NCI-H2227 treated with DMSO at 0.1 percent for 48 hours (cell line): Measurements from ENCODE around the gene ADIPOR1.
A peak's percentile ranks its signal among the peaks of the same experiment; 100 is the strongest.

ENCODE experiments used
- DNase-seq: peaks from one replicate; lab custom pipeline; 2025; lab: John Stamatoyannopoulos, UW

ADIPOR1 gene

GRCh38 chr1:202972046-202972445, 13.9 kb upstream of the ADIPOR1 start:
- no peak for DNase-seq

GRCh38 chr1:202968895-202969295, 10.8 kb upstream of the ADIPOR1 start:
- DNase-seq, result peak; percentile 34

DNA sequence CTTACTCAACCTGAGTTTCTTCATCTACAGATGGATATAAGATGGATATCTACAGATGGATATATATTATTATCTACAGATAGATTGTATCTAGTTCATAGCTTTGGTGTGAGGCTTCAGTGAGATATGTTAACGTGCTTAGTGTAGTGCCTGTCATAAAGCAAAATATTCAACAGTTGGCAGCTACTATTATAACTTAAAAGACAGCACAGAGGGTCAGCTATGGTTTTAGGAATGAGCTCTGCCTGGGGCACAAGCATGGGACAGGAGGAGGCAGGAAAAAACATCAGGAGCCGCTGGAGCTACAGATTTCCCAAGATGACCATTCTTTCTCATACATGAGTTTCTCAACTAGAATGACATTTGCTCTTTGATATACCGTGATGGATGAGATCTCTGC, 10.2 kb upstream of the ADIPOR1 start:
- DNase-seq, result no peak

DNA sequence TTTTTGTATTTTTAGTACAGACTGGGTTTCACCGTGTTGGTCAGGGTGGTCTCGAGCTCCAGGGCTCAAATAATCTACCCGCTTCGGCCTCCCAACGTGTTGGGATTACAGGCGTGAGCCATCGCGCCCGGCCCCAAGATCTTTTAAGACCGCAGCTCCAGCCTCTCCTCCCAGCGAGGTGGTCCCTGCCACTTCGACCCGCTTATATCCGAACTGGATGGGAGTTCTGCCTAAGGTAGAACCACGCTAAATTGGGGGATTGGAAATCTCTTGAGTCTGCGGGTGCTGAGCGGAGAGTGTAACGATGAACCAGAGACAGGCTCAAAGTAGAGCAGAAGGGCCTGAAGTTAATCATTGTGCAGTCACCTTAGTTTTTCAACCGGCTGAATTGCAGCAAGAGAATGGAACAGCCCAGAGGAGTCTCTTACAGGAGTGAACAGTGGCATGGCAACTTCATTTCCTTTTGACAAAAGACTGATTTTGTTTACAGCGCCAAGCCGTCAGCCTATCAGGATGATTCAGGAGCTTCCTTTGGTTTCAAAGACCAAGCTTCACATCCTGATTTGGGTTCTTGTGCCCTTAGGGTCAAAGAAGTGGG, 9.7 kb upstream of the ADIPOR1 start:
- no peak for DNase-seq

GRCh38 chr1:202966006-202966898, 8.1 kb upstream of the ADIPOR1 start:
- DNase-seq, result no peak

DNA sequence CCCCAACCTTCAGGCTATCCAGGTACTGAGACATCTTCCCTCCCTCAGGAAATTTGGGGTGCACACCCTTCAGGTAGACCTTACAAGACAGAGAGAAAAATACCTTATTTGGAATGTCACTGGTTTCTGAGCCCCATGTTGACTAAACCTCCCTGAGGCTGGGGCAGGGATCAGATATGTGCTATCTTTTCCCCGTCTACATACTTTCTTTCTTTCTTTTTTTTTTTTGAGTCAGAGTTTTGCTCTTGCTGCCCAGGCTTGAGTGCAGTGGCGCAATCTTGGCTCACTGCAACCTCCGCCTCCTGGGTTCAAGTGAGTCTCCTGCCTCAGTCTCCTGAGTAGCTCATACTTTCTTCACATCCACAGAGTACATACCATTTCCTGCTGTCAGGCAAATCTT, 7.3 kb upstream of the ADIPOR1 start:
- no peak for DNase-seq

DNA sequence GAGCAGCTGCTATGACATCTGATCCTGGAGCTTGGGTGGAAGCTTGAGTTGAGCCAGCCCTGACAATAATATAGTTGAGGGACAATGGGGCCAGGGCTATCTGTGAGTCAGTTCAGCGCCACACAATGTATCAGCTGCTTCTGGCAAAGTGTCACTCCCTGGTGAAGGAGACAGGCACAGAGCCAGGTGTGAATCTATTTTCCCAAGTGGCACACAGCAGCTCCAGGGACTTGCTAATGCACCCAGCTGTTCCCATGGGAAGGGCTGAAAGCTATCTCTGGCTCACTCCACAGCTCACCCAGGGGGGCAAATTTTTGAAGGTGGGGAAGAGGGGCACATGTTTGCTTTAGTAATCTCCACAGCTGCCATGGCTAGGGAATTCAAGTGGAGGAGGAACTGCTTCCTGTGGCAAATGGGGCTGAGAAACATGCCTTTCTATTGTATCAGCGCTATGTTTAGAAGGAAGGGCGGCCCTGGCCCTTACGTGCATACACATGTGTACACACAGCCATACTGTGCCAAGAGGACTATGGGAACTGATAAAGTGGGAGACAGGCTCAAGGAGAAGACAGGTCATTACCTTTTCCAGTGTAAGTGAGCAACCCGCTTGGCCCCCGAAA, 6.8 kb upstream of the ADIPOR1 start:
- DNase-seq, result no peak

- DNase-seq, result no peak
Observed at GRCh38 chr1:202961220-202961880, 3.2 kb upstream of the ADIPOR1 start.

GRCh38 chr1:202959276-202959620, 1.1 kb upstream of the ADIPOR1 start:
- no peak for DNase-seq

- no peak for DNase-seq
Observed at GRCh38 chr1:202958544-202959275, 598 bp upstream of the ADIPOR1 start.

DNA sequence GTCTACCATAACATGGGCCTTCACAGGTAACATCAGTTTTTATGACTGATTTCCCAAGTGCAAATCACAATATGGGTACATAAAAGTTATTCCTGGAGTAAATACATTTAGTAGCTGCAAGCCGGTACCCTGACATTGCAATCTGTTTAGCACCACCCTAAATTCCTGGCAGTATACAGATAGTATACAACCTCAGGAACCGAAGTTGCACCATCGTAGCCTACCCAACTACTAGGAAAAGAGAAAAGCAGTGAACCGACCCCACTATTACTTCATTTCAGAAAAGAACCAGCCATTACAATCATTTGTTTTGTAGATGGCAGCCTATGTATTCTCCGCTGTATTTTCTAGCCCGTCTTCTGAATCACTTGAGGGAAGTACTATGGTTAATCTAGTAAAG, 1.1 kb downstream of the ADIPOR1 start:
- DNase-seq, result no peak

DNA sequence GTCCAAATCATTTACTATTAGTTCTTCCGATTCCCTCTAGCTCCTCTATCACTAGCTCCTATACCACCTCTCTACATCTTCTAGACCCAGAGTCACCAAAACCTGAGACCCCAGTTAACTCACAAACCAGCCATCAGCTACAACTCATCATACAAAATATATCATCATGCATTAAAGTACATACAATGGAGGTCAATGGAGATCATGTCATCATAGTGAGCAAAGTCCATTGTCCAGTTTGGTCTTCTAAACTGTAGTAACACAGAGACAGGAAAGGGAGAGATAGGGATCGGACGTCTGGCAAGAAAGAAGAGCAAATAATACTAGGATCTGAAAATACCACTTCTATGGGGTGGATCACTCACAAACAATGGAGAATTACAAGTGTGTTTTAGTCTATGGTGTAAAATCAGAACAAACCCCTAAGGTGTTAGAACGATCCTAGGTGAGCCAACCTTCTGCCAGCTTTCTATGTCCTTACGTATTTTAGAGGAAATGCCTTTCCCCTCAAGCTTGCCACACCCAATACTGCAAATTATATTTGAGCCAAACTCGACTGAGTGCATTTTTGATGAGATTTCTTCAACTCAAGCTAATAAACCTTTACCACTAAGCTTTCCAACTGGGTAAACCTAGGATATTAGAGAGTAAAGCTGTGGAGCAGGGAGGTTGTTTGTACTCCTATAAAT, 3.9 kb downstream of the ADIPOR1 start:
- no peak for DNase-seq

- no peak for DNase-seq
Observed at GRCh38 chr1:202953392-202953791, 4.7 kb downstream of the ADIPOR1 start.

DNA sequence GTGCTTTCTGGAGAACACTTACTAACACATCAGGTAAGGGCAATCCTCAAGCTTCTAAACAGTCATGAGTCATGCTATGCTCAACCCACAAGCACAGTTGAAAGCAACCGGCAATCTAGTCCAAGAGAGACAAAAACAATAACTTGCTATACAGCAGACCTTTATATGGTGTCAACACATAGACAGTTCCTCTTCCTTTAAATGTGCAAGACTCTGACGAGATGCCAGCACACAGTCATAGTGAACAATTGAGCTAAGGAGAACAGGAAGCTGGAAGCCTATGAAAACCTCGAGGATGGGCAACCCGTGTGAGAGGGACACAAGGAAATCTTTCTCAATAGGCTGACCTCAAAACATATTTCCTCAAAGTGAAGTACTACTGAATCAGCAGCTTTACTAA, 5.3 kb downstream of the ADIPOR1 start:
- DNase-seq, result no peak

GRCh38 chr1:202952099-202952498, 6.0 kb downstream of the ADIPOR1 start:
- no peak for DNase-seq

DNA sequence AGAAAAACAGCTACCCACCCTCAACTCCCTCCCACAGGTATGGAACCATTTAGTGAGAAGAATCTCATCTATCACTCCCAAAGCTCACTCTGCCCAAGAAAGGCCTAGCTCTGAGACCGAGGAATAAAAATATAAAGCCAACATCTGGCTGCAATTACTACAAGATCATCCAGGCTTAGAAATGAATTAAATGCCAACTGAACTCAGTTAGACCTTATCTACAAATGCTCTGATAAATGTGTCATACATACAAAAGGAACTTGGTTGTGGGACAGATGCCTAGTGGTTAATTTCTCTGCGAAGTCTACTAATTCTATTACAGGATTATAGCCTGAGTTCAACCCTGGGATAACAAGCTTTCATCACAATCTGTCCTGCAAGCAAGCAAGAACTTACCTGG, 6.7 kb downstream of the ADIPOR1 start:
- no peak for DNase-seq

DNA sequence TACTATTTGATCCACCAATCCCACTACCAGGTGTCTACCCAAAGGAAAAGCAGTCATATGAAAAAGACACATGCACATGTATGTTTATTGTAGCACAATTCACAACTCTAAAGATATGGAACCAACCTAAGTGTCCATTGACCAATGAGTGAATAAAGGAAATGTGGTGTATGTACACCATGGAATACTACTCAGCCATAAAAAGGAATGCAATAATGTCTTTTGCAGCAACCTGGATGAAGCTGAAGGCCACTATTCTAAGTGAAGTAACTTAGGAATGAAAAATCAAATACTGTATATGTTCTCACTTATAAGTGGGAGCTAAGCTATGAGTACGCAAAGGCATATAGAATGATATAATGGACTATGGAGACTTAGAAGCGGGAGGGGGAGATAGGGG, 12.6 kb downstream of the ADIPOR1 start:
- DNase-seq, result no peak

- no peak for DNase-seq
Observed at GRCh38 chr1:202944438-202944921, 13.6 kb downstream of the ADIPOR1 start.

GRCh38 chr1:202942426-202942825, 15.7 kb downstream of the ADIPOR1 start:
- no peak for DNase-seq

GRCh38 chr1:202941372-202941771, 16.7 kb downstream of the ADIPOR1 start:
- no peak for DNase-seq

DNA sequence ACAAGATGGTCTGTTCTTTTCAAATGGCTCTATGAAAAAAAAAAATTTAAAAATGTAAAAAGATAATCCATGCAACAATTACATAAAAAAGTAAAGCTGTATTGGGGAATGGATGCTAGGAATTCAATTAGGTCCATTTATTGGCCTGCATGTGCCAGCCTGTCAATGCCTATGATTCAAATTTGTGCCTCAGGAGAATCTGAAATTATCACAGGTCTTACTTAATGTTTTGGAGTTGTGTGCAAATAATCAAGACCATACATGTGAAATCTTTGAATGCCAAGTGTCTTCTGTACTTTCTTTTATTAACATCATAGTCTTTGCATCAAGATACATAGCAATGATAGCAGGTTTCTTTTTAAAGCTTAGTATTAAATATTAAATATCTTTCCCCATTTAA, 17.6 kb downstream of the ADIPOR1 start:
- DNase-seq, result no peak
